ENCODE results near the gene MED23.

DNA sequence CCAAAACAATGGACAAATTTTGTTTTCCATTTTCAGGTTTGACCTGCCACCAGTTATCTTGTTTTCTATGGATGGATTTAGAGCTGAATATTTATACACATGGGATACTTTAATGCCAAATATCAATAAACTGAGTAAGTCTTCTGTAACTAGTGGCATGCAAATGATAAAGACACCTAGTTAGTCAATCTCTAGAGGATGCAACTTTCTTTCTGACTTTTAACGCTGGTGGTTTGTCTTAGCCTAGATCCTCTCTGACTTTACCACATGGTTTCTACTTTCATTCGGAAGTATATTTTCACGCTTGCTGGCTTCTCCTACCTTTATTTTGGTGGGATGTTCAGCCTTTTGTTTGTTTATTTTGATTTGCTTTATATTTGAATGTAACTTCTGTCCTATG lies 30.2 kb upstream of the MED23 start:
- no peak for TF ChIP-seq POLR2AphosphoS5 (IDR thresholded peaks at IDR 0.05; ENCODE audit: low read depth)
- no peak for TF ChIP-seq CTCF (IDR thresholded peaks at IDR 0.05; ENCODE audit: insufficient read depth, low read length)
- TF ChIP-seq, protein P1, sequence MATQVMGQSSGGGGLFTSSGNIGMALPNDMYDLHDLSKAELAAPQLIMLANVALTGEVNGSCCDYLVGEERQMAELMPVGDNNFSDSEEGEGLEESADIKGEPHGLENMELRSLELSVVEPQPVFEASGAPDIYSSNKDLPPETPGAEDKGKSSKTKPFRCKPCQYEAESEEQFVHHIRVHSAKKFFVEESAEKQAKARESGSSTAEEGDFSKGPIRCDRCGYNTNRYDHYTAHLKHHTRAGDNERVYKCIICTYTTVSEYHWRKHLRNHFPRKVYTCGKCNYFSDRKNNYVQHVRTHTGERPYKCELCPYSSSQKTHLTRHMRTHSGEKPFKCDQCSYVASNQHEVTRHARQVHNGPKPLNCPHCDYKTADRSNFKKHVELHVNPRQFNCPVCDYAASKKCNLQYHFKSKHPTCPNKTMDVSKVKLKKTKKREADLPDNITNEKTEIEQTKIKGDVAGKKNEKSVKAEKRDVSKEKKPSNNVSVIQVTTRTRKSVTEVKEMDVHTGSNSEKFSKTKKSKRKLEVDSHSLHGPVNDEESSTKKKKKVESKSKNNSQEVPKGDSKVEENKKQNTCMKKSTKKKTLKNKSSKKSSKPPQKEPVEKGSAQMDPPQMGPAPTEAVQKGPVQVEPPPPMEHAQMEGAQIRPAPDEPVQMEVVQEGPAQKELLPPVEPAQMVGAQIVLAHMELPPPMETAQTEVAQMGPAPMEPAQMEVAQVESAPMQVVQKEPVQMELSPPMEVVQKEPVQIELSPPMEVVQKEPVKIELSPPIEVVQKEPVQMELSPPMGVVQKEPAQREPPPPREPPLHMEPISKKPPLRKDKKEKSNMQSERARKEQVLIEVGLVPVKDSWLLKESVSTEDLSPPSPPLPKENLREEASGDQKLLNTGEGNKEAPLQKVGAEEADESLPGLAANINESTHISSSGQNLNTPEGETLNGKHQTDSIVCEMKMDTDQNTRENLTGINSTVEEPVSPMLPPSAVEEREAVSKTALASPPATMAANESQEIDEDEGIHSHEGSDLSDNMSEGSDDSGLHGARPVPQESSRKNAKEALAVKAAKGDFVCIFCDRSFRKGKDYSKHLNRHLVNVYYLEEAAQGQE (IDR thresholded peaks at IDR 0.05; ENCODE audit: insufficient replicate concordance, low read depth): no peak
- TF ChIP-seq SPI1 (IDR thresholded peaks at IDR 0.05; ENCODE audit: borderline replicate concordance, low read depth): no peak

All from HL-60 (cell line).